H1 (cell line): ENCODE results near the gene BPIFB6. TPM values are rescaled to one million over a fixed set of nuclear protein-coding genes. Genes with fewer than 3 reads are reported as not detected.

ENCODE experiments used
- CTCF ChIA-PET: fragments of 300-600 bp; sonication (Branson Sonifier 250); formaldehyde crosslinking; loops from one replicate; lab custom pipeline; 2021; ENCODE audit not compliant: partially characterized antibody; lab: Charles Lee
- POLR2A ChIA-PET: fragments of 300-600 bp; sonication (Branson Sonifier 250); formaldehyde crosslinking; loops from one replicate; lab custom pipeline; 2021; ENCODE audit warnings: inconsistent platforms; ENCODE audit not compliant: partially characterized antibody; lab: Charles Lee
- DNase-seq, 2 experiments: peaks; one replicate each; pipeline versions ENCODE4 v3.0.0 to v3.0.0-alpha.2; 2010 to 2022; ENCODE audit warnings: low spot score in 2 of 2, low read depth in 1 of 2, mixed read lengths in 1 of 2
- FAIRE-seq: peaks from 2 replicates; lab custom pipeline; 2011; peaks lifted over from hg19 to GRCh38; lab: Jason Lieb, UNC
- H2AFZ ChIP-seq: 2 replicates; pipeline ENCODE4 v1.8.1; 2012; ENCODE audit warnings: low read length, inconsistent platforms
- H2AK5ac ChIP-seq: 2 replicates; pipeline ENCODE4 v1.6.1; 2013; ENCODE audit warnings: low read depth, low read length
- H2BK120ac ChIP-seq: replicated peaks from 2 replicates; pipeline ENCODE3; 2013; ENCODE audit warnings: low read depth, low read length, inconsistent platforms
- H2BK12ac ChIP-seq: 2 replicates; pipeline ENCODE4 v1.6.1; 2013; ENCODE audit warnings: low read depth, low read length
- H2BK15ac ChIP-seq: 2 replicates; pipeline ENCODE4 v1.6.1; 2013; ENCODE audit warnings: low read length
- H2BK20ac ChIP-seq: 2 replicates; pipeline ENCODE4 v1.6.1; 2013; ENCODE audit warnings: low read length
- H2BK5ac ChIP-seq: 2 replicates; pipeline ENCODE4 v1.6.1; 2013; ENCODE audit warnings: low read depth, low read length
- H3K14ac ChIP-seq: 2 replicates; pipeline ENCODE4 v1.6.1; 2013; ENCODE audit warnings: inconsistent platforms; ENCODE audit not compliant: insufficient read length
- H3K18ac ChIP-seq: 2 replicates; pipeline ENCODE4 v1.6.1; 2013; ENCODE audit warnings: low read length; ENCODE audit errors: extremely low read depth
- H3K23ac ChIP-seq: 2 replicates; pipeline ENCODE4 v1.6.1; 2013; ENCODE audit warnings: inconsistent platforms; ENCODE audit not compliant: insufficient read length
- H3K23me2 ChIP-seq: 2 replicates; pipeline ENCODE4 v1.6.1; 2013; ENCODE audit warnings: low read depth, low read length
- H3K27ac ChIP-seq: 2 replicates; pipeline ENCODE4 v1.6.1; 2011; ENCODE audit warnings: low read depth, low read length, inconsistent platforms
- H3K27me3 ChIP-seq, 4 experiments: replicated peaks in 1 of 4; 1 replicate in 1 of 4; 2 replicates in 3 of 4; pipeline versions ENCODE4 v1.6.1 to v1.8.1; 2011 to 2013; ENCODE audit warnings: low read length in 3 of 4, mild to moderate bottlenecking in 3 of 4, inconsistent platforms in 2 of 4, mixed read lengths in 2 of 4, moderate library complexity in 1 of 4; ENCODE audit not compliant: control insufficient read depth in 3 of 4, insufficient read depth in 3 of 4; ENCODE audit errors: extremely low read depth in 1 of 4
- H3K36me3 ChIP-seq, 4 experiments: 2 replicates each; pipeline versions ENCODE4 v1.6.1 to v1.8.1; 2011 to 2013; ENCODE audit warnings: mild to moderate bottlenecking in 4 of 4, low read length in 3 of 4, moderate library complexity in 2 of 4, control low read depth in 1 of 4, inconsistent platforms in 1 of 4; ENCODE audit not compliant: insufficient read depth in 4 of 4, control insufficient read depth in 2 of 4
- H3K4ac ChIP-seq: replicated peaks from 2 replicates; pipeline ENCODE3; 2013; ENCODE audit warnings: low read length, low read depth, mixed read lengths, inconsistent platforms; ENCODE audit not compliant: insufficient read length
- H3K4me1 ChIP-seq, 4 experiments: replicated peaks in 1 of 4; 1 replicate in 1 of 4; 2 replicates in 3 of 4; pipeline versions ENCODE4 v1.6.1 to v1.8.1; 2011 to 2013; ENCODE audit warnings: low read length in 3 of 4, inconsistent platforms in 2 of 4, mixed read lengths in 1 of 4; ENCODE audit not compliant: insufficient read depth in 4 of 4, control insufficient read depth in 3 of 4
- H3K4me2 ChIP-seq, 2 experiments: 2 replicates each; pipeline versions ENCODE4 v1.6.1 to v1.8.1; 2011 to 2013; ENCODE audit warnings: low read depth in 2 of 2, low read length in 2 of 2, control low read depth in 1 of 2, inconsistent platforms in 1 of 2, mild to moderate bottlenecking in 1 of 2; ENCODE audit not compliant: insufficient read depth in 1 of 2
- H3K4me3 ChIP-seq, 4 experiments: fragments of 200-600, 300-600 bp in 1 of 4; sonication (generic), shearing (Covaris generic), sonication (Bioruptor Twin) in 1 of 4; 2 replicates each; pipeline versions ENCODE4 v1.5.1 to v1.8.1; 2011 to 2016; ENCODE audit warnings: low read length in 4 of 4, low read depth in 3 of 4, control low read depth in 2 of 4, inconsistent platforms in 2 of 4, mild to moderate bottlenecking in 2 of 4, mixed read lengths in 1 of 4, moderate library complexity in 1 of 4; ENCODE audit not compliant: insufficient read depth in 2 of 4; ENCODE audit errors: extremely low read depth in 1 of 4
- H3K56ac ChIP-seq: replicated peaks from 2 replicates; pipeline ENCODE3; 2013; ENCODE audit warnings: low read depth, mild to moderate bottlenecking, mixed read lengths, low read length, inconsistent platforms; ENCODE audit not compliant: insufficient read length
- H3K79me1 ChIP-seq: 2 replicates; pipeline ENCODE4 v1.6.1; 2013; ENCODE audit warnings: low read depth, low read length, control low read depth
- H3K79me2 ChIP-seq, 2 experiments: 2 replicates each; pipeline versions ENCODE4 v1.6.1 to v1.8.1; 2012 to 2013; ENCODE audit warnings: low read length in 2 of 2, mild to moderate bottlenecking in 2 of 2, inconsistent platforms in 1 of 2; ENCODE audit not compliant: insufficient read depth in 2 of 2, control insufficient read depth in 1 of 2
- H3K9ac ChIP-seq, 4 experiments: replicated peaks in 1 of 4; 1 replicate in 1 of 4; 2 replicates in 3 of 4; pipeline versions ENCODE4 v1.6.1 to v1.8.1; 2011 to 2013; ENCODE audit warnings: low read depth in 3 of 4, low read length in 3 of 4, control low read depth in 2 of 4, mild to moderate bottlenecking in 2 of 4, moderate library complexity in 2 of 4, inconsistent platforms in 1 of 4; ENCODE audit errors: extremely low read depth in 1 of 4
- H3K9me3 ChIP-seq, 2 experiments: 2 replicates each; pipeline versions ENCODE4 v1.6.1 to v1.8.1; 2012 to 2013; ENCODE audit warnings: mild to moderate bottlenecking in 2 of 2, moderate library complexity in 2 of 2, control low read depth in 1 of 2, inconsistent platforms in 1 of 2, low read depth in 1 of 2, low read length in 1 of 2, mixed read lengths in 1 of 2; ENCODE audit not compliant: insufficient read depth in 2 of 2
- H4K20me1 ChIP-seq, 2 experiments: replicated peaks in 1 of 2; 2 replicates each; pipeline versions ENCODE3 to v1.8.1; 2011 to 2013; ENCODE audit warnings: inconsistent platforms in 2 of 2, low read length in 2 of 2, mild to moderate bottlenecking in 1 of 2; ENCODE audit not compliant: insufficient read depth in 2 of 2, control insufficient read depth in 1 of 2
- H4K5ac ChIP-seq: 2 replicates; pipeline ENCODE4 v1.6.1; 2013; ENCODE audit warnings: low read length, low read depth, mixed read lengths, inconsistent platforms; ENCODE audit not compliant: insufficient read length
- H4K8ac ChIP-seq: 2 replicates; pipeline ENCODE4 v1.8.0; 2013; ENCODE audit warnings: mild to moderate bottlenecking, moderate library complexity, low read length, inconsistent platforms; ENCODE audit not compliant: insufficient read depth; ENCODE audit errors: extremely low read depth
- H4K91ac ChIP-seq: replicated peaks from 2 replicates; pipeline ENCODE3; 2013; ENCODE audit warnings: low read length, mixed read lengths, inconsistent platforms; ENCODE audit not compliant: insufficient read length
- PHF8 ChIP-seq: fragments of 200-600 bp; sonication (generic); conservative IDR thresholded peaks from 2 replicates; pipeline ENCODE4 v1.7.1; 2012; ENCODE audit warnings: low read depth, mild to moderate bottlenecking, inconsistent platforms, low read length, moderate library complexity
- POLR2AphosphoS5 ChIP-seq: IDR thresholded peaks from 2 replicates; pipeline ENCODE4 v1.6.1; 2011; ENCODE audit warnings: low read depth, low read length
- RAD21 ChIP-seq, 2 experiments: IDR thresholded peaks in 1 of 2; conservative IDR thresholded peaks in 1 of 2; 2 replicates each; pipeline ENCODE4 v1.6.1; 2011; ENCODE audit warnings: low read depth in 2 of 2, low read length in 2 of 2, improper control_type of control experiment in 1 of 2, inconsistent platforms in 1 of 2, mild to moderate bottlenecking in 1 of 2, moderate library complexity in 1 of 2
- RFX5 ChIP-seq: IDR thresholded peaks from 2 replicates; pipeline ENCODE4 v1.6.1; 2011; ENCODE audit warnings: low read depth, low read length, improper control_type of control experiment, borderline replicate concordance
- RNF2 ChIP-seq: fragments of 200-900, 300-1000 bp; sonication (generic); IDR thresholded peaks from 2 replicates; pipeline ENCODE4 v1.7.1; 2016; ENCODE audit warnings: borderline replicate concordance, low read depth, mild to moderate bottlenecking, antibody characterized with exemption, low read length; ENCODE audit not compliant: poor library complexity, severe bottlenecking; ENCODE audit errors: missing control alignments
- SAP30 ChIP-seq: fragments of 300-600 bp; sonication (generic); IDR thresholded peaks from 2 replicates; pipeline ENCODE4 v1.7.1; 2012; ENCODE audit warnings: low read length, moderate library complexity, mild to moderate bottlenecking, inconsistent platforms; ENCODE audit not compliant: insufficient read depth, insufficient replicate concordance
- TAF1 ChIP-seq: IDR thresholded peaks from 2 replicates; pipeline ENCODE4 v1.6.1; 2011; ENCODE audit warnings: mild to moderate bottlenecking, low read depth, low read length
- TBP ChIP-seq: IDR thresholded peaks from 2 replicates; pipeline ENCODE4 v1.6.1; 2011; ENCODE audit warnings: low read depth, low read length, improper control_type of control experiment
- WGBS, 2 experiments: shearing (Covaris generic) in 1 of 2; methylation state at CpG; one replicate each; pipeline versions ENCODE4 v1.1.6 to v1.1.7; 2013 to 2015; ENCODE audit warnings: low lambda C conversion rate in 2 of 2, mixed read lengths in 2 of 2, inconsistent platforms in 1 of 2, low coverage in 1 of 2, missing lambda C conversion rate in 1 of 2; ENCODE audit not compliant: insufficient replicate concordance in 2 of 2, insufficient coverage in 1 of 2, insufficient read length in 1 of 2; ENCODE audit errors: extremely low coverage in 1 of 2, missing lambda C conversion rate in 1 of 2; 5-methylcytosine and 5-hydroxymethylcytosine counted together
- polyA plus RNA-seq, 7 experiments: library from polyadenylated mRNA; depleted of rRNA in 3 of 7; stranded (reverse) in 5 of 7; unstranded in 2 of 7; fragments of >200 nt in 5 of 7; fragments of 200-250 nt in 2 of 7; gene quantifications; 1 replicate in 5 of 7; 2 replicates in 1 of 7; 4 replicates in 1 of 7; pipeline versions ENCODE4 v1.2.1 to v1.2.3, GENCODE V29; 2011 to 2013; ENCODE audit warnings: missing spikeins in 2 of 7, mixed read lengths in 2 of 7
- total RNA-seq: library from RNA; stranded (reverse); fragmentation: NEBNext Ultra II Directional; extraction: Animal tissue kit (Norgen Biotek cat#: 25700); gene quantifications from 2 replicates; pipeline ENCODE4 v1.2.1, GENCODE V29; 2021
- TF ChIP-seq, protein P1 (sequence below): IDR thresholded peaks from 2 replicates; pipeline ENCODE4 v1.6.1; 2011; ENCODE audit warnings: low read length, improper control_type of control experiment
- TF ChIP-seq, protein P2 (sequence below): IDR thresholded peaks from 2 replicates; pipeline ENCODE4 v1.6.1; 2011; ENCODE audit warnings: low read depth, mild to moderate bottlenecking, low read length; ENCODE audit not compliant: insufficient read depth

The BPIFB6 gene
- total and polyA plus RNA-seq, 2 of the 8 experiments (the other 6 are each of a cell fraction or from before 2014, with no cell fraction given), result not detected

DNA sequence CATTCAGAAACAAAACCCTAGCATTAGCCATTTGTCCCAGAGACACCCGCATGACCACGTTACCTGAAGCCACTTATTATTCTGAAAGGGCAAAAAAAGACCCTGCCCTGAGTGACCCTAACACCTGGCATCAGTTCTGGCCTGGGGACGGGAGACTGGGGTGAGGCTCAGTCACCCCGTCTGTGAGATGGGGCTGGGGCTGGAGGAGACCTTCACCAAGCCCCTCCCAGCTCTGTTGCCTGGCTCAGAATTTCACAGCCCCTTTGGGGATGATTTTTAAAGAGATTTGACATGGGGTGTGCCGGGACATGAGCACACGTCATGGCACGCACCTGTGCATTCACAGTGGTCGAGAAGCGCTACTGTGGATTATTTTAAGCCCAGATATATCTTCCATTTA is 1.4 kb upstream of the BPIFB6 start:
- no peak overlapping the region for H2BK15ac ChIP-seq
- H3K4ac ChIP-seq, result no peak overlapping the region
- no peak overlapping the region for H3K56ac ChIP-seq
- H2BK20ac ChIP-seq, result no peak overlapping the region
- H3K9me3 ChIP-seq, result no peaks in the 10 kb centered on the region
- H4K5ac ChIP-seq, result no peak overlapping the region
- no peak overlapping the region for H4K91ac ChIP-seq
- no peak overlapping the region for H2AFZ ChIP-seq
- H3K36me3 ChIP-seq, result no peaks in the 10 kb centered on the region
- ChIA-PET POLR2A (no interaction called here), CTCF (interaction anchor here (0.6 to 1.6 kb wide), 6 partner anchors 12 to 121 kb away, joined by 3 to 4 read pairs (median 3); partner anchors contain the start of gene SUN5)
- H3K23ac ChIP-seq, result no peak overlapping the region
- no peaks in the 10 kb centered on the region for H3K27me3 ChIP-seq
- 83% methylated on average over 9 of the region's 9 CpGs; no CpG with 5 or more reads in 1 of the 2 experiments for WGBS, 2 experiments
- H3K4me2 ChIP-seq, result no peak overlapping the region
- no peak overlapping the region for H3K27ac ChIP-seq
- H2AK5ac ChIP-seq, result no peak overlapping the region
- H2BK12ac ChIP-seq, result no peak overlapping the region
- H3K14ac ChIP-seq, result no peak overlapping the region
- no peak overlapping the region for H3K4me3 ChIP-seq
- H3K9ac ChIP-seq, result no peak overlapping the region
- no peak for FAIRE-seq
- peaks cover 5% of the 10 kb centered on the region; the same call in 1 of the 2 replicates for H3K23me2 ChIP-seq
- no peak overlapping the region for H2BK120ac ChIP-seq
- no peak overlapping the region for H4K8ac ChIP-seq
- no peak overlapping the region for H3K18ac ChIP-seq
- no peak overlapping the region for H2BK5ac ChIP-seq
- no peaks in the 10 kb centered on the region for H3K4me1 ChIP-seq
- H3K79me2 ChIP-seq, result no peaks in the 10 kb centered on the region
- no peaks in the 10 kb centered on the region for H3K79me1 ChIP-seq
- peaks cover 0 to 3% of the 10 kb centered on the region in 2 experiments for H4K20me1 ChIP-seq
- no peak for DNase-seq
- TF ChIP-seq POLR2AphosphoS5 (no peak), RAD21 (IDR thresholded peaks at IDR 0.05 in 1 of 2, conservative IDR thresholded peaks at IDR 0.05 in 1 of 2; ENCODE audit: low read depth in 2 of 2, low read length in 2 of 2) (no peak), TBP (no peak), SAP30 (no peak), PHF8 (no peak), TAF1 (no peak), RFX5 (no peak), RNF2 (no peak)
- TF ChIP-seq, protein P1, sequence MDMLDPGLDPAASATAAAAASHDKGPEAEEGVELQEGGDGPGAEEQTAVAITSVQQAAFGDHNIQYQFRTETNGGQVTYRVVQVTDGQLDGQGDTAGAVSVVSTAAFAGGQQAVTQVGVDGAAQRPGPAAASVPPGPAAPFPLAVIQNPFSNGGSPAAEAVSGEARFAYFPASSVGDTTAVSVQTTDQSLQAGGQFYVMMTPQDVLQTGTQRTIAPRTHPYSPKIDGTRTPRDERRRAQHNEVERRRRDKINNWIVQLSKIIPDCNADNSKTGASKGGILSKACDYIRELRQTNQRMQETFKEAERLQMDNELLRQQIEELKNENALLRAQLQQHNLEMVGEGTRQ, result no peak
- TF ChIP-seq, protein P2, sequence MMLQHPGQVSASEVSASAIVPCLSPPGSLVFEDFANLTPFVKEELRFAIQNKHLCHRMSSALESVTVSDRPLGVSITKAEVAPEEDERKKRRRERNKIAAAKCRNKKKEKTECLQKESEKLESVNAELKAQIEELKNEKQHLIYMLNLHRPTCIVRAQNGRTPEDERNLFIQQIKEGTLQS, result no peak
